Mesangial cell (primary cell): ENCODE results near the gene ODAM. TPM values are rescaled to one million over a fixed set of nuclear protein-coding genes. Genes with fewer than 3 reads are reported as not detected.

Experiments
- total RNA-seq: library from RNA; depleted of rRNA; stranded (reverse); fragments of >200 nt; gene quantifications from 2 replicates; pipeline ENCODE4 v1.2.3, GENCODE V29; 2015

Gene ODAM, protein sequence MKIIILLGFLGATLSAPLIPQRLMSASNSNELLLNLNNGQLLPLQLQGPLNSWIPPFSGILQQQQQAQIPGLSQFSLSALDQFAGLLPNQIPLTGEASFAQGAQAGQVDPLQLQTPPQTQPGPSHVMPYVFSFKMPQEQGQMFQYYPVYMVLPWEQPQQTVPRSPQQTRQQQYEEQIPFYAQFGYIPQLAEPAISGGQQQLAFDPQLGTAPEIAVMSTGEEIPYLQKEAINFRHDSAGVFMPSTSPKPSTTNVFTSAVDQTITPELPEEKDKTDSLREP
- not detected in 2 replicates for total RNA-seq

DNA sequence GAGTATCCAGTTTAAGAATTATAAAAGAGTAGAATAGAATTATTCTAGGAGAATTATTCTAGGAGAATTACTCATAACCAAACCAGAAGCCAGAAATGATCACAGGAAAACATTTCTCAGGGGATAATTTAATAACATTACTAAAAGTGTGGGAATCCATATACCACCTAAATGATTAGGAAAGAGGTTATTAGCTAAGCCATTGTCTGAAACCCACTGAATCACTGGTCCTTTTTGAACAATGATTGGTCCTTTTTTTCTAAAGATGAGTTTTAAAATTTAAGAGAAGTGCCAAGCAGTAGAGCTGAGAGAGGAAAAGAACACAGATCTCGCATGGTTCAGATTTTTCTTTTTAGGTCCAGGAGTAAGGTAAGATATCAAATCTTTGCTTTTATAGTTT is at the start of gene ODAM:
Gene ODAM, plus strand, starts transcription at position 301 of the 400 bp plus-strand sequence. CDS start 819 bp downstream, outside the sequence.

DNA sequence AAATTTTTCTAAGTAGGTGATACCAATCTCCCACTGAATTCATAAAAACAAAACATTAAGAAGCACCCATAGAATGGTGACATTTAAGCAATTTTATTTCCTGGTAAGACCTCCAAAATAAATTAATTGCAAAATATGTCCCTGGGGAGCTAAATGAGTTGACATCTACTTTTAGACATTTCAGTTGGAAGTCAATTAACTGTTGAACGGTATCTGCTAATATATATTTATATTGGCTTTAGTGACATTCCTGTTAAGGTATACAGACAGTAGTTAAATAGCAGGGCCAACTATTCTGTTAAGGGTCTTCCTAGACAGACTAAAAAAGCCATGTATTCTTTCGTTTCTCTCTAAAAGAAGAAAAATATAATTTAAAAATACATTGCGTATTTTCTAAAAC is 41.6 kb upstream of the ODAM start, which contains the start of gene PRR27:
Gene PRR27, plus strand, starts transcription at position 301 of the 400 bp plus-strand sequence. CDS start 139 bp downstream, outside the sequence.

DNA sequence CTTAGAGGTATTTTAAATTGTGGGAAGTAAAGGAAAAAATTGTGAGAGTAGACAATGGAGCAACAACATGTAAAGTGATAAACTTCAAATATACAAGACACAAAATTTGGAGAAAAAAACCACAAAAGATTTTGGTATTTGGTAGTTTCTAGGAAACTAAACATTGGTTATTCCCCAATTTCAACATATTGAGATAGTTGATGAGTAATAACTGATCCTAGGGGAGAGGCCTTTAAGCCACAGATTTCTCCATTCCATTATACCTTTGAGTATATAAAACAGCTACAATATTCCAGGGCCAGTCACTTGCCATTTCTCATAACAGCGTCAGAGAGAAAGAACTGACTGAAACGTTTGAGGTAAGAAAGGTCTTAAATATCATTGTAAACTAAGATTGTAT is 30.3 kb downstream of the ODAM start, which contains the start of gene FDCSP:
Gene FDCSP, plus strand, starts transcription at position 301 of the 400 bp plus-strand sequence. CDS start 5,071 bp downstream, outside the sequence.

DNA sequence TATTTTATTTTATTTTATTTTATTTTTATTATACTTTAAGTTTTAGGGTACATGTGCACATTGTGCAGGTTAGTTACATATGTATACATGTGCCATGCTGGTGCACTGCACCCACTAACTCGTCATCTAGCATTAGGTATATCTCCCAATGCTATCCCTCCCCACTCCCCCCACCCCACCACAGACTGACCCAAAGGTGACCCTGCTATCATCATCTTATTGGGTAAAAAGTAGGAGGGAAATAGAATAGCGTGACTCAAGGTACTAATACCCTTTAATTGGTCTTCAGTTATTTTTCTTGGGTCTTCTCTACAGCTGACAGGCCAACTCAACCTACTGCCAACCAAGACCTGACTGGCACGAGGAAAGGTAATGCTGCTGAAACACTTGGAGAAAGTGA is 46.8 kb downstream of the ODAM start, which contains the start of gene CSN3:
Gene CSN3, plus strand, starts transcription at position 301 of the 400 bp plus-strand sequence. CDS start 2,223 bp downstream, outside the sequence.

Other genes with a start within 250 kb of the ODAM start
- gene CSN2, start 230.0 kb upstream of the ODAM start, total RNA-seq, result not detected in 2 replicates
- gene STATH, start 199.8 kb upstream of the ODAM start, total RNA-seq, result not detected in 2 replicates
- not detected in 2 replicates for gene HTN3, start 167.3 kb upstream of the ODAM start, total RNA-seq
- not detected in 2 replicates for gene HTN1, start 145.3 kb upstream of the ODAM start, total RNA-seq
- not detected in 2 replicates for gene PRR27, start 41.5 kb upstream of the ODAM start, total RNA-seq
- not detected in 2 replicates for gene FDCSP, start 30.4 kb downstream of the ODAM start, total RNA-seq
- gene CSN3, start 46.9 kb downstream of the ODAM start, total RNA-seq, result not detected in 2 replicates
- gene CABS1, start 139.3 kb downstream of the ODAM start, total RNA-seq, result not detected in 2 replicates
- not detected in 2 replicates for gene SMR3A, start 165.0 kb downstream of the ODAM start, total RNA-seq
- not detected in 2 replicates for gene SMR3B, start 187.4 kb downstream of the ODAM start, total RNA-seq
- not detected in 2 replicates for gene OPRPN, start 202.2 kb downstream of the ODAM start, total RNA-seq